Measurements from ENCODE around the gene MTMR11. TPM values are rescaled to one million over a fixed set of nuclear protein-coding genes. Genes with fewer than 3 reads are reported as not detected.

MTMR11 gene
- total RNA-seq, 2 experiments from 2014 or later, result 0.49 to 0.70 TPM

DNA sequence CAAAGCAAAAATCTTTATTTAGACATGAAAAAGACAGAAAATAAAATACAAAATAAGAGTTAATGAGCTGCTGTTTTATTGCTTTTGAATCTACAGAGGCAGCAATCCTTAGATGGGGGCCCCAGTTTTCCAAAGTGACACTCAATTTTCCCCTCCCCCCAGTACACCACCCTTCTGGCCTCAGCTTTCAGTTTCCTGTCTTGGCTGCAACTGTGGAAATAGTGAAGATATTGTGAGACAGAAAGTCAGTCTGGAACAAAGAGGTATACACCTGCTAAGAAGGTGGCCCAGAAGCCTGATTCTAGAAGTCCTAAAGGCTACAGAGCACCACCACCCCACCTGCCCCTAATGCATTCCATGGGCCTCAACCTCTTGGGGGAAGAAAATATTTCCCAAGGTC lies 1.1 kb upstream of the MTMR11 start:
- Mint-ChIP-seq H3K27me3 (no peaks in the 10 kb centered on the region), H3K4me1 (ENCODE audit: low read depth) (peaks cover 18% of the 10 kb centered on the region), H3K4me3 (no peak overlapping the region), H3K27ac (no peak overlapping the region), H3K9me3 (no peaks in the 10 kb centered on the region), H3K36me3 (ENCODE audit: low read depth) (no peaks in the 10 kb centered on the region)
- Histone ChIP-seq H3K27me3 (ENCODE audit: control insufficient read depth in 1 of 2, insufficient read depth in 2 of 2, low read length in 2 of 2) (no peaks in the 10 kb centered on the region), H3K9me3 (ENCODE audit: control insufficient read depth in 1 of 2, insufficient read depth in 1 of 2, low read length in 2 of 2) (no peaks in the 10 kb centered on the region), H3K36me3 (ENCODE audit: insufficient read depth, low read length) (no peaks in the 10 kb centered on the region), H3K4me3 (ENCODE audit: low read length) (no peak overlapping the region), H3K4me1 (ENCODE audit: insufficient read depth, low read length) (peaks cover 16% of the 10 kb centered on the region), H3K27ac (ENCODE audit: low read depth in 1 of 2, low read length in 2 of 2) (no peak overlapping the region)
- TF ChIP-seq, protein P1, sequence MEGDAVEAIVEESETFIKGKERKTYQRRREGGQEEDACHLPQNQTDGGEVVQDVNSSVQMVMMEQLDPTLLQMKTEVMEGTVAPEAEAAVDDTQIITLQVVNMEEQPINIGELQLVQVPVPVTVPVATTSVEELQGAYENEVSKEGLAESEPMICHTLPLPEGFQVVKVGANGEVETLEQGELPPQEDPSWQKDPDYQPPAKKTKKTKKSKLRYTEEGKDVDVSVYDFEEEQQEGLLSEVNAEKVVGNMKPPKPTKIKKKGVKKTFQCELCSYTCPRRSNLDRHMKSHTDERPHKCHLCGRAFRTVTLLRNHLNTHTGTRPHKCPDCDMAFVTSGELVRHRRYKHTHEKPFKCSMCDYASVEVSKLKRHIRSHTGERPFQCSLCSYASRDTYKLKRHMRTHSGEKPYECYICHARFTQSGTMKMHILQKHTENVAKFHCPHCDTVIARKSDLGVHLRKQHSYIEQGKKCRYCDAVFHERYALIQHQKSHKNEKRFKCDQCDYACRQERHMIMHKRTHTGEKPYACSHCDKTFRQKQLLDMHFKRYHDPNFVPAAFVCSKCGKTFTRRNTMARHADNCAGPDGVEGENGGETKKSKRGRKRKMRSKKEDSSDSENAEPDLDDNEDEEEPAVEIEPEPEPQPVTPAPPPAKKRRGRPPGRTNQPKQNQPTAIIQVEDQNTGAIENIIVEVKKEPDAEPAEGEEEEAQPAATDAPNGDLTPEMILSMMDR (IDR thresholded peaks at IDR 0.05), result no peak
- ChIA-PET POLR2A (no interaction called here), CTCF (interaction anchor here (0.6 to 1.0 kb wide), 3 partner anchors 10 to 36 kb away, joined by 3 read pairs; no protein-coding TSS in a partner anchor)
- intact Hi-C loops (cut with DNase I, micrococcal nuclease), result no loop called here
- ATAC-seq (ENCODE audit: poor library complexity), result no peak
- no peak for DNase-seq

- H3K9me3 Mint-ChIP-seq, result no peaks in the 10 kb centered on the region
- no peaks in the 10 kb centered on the region for H3K36me3 Mint-ChIP-seq (ENCODE audit: low read depth)
- H3K36me3 ChIP-seq (ENCODE audit: insufficient read depth, low read length), result no peaks in the 10 kb centered on the region
- no peak overlapping the region for H3K27ac Mint-ChIP-seq
- no peak for DNase-seq
- no peaks in the 10 kb centered on the region for H3K9me3 ChIP-seq (ENCODE audit: control insufficient read depth in 1 of 2, insufficient read depth in 1 of 2, low read length in 2 of 2)
- no peak overlapping the region for H3K4me3 Mint-ChIP-seq
- no peaks in the 10 kb centered on the region for H3K27me3 ChIP-seq (ENCODE audit: control insufficient read depth in 1 of 2, insufficient read depth in 2 of 2, low read length in 2 of 2)
- H3K27ac ChIP-seq (ENCODE audit: low read depth in 1 of 2, low read length in 2 of 2), result no peak overlapping the region
- no peak overlapping the region for H3K4me3 ChIP-seq (ENCODE audit: low read length)
- H3K4me1 Mint-ChIP-seq (ENCODE audit: low read depth), result peaks cover 18% of the 10 kb centered on the region
- TF ChIP-seq, protein P1 (IDR thresholded peaks at IDR 0.05), result no peak
- H3K4me1 ChIP-seq (ENCODE audit: insufficient read depth, low read length), result peaks cover 16% of the 10 kb centered on the region
- no peak for ATAC-seq (ENCODE audit: poor library complexity)
- POLR2A ChIA-PET, result no interaction called here
- H3K27me3 Mint-ChIP-seq, result no peaks in the 10 kb centered on the region
- CTCF ChIA-PET, result interaction anchor here (0.6 to 1.0 kb wide), 2 partner anchors 10 to 37 kb away, joined by 3 read pairs; no protein-coding TSS in a partner anchor
- intact Hi-C loops (cut with DNase I, micrococcal nuclease), result no loop called here
Measured at GRCh38 chr1:149936992-149937705, 470 bp upstream of the MTMR11 start.

- no peaks in the 10 kb centered on the region for H3K36me3 Mint-ChIP-seq (ENCODE audit: low read depth)
- H3K27me3 Mint-ChIP-seq, result peaks cover 8% of the 10 kb centered on the region
- H3K4me3 Mint-ChIP-seq, result no peak overlapping the region
- no peaks in the 10 kb centered on the region for H3K27me3 ChIP-seq (ENCODE audit: control insufficient read depth in 1 of 2, insufficient read depth in 2 of 2, low read length in 2 of 2)
- POLR2A ChIA-PET, result interaction anchor here (0.8 to 3.4 kb wide), 2 partner anchors 20 to 47 kb away, joined by 3 to 13 read pairs; a partner anchor contains a TSS
- peaks cover 15% of the 10 kb centered on the region for H3K4me1 ChIP-seq (ENCODE audit: insufficient read depth, low read length)
- no peaks in the 10 kb centered on the region for H3K36me3 ChIP-seq (ENCODE audit: insufficient read depth, low read length)
- TF ChIP-seq, protein P1 (IDR thresholded peaks at IDR 0.05), result no peak
- H3K9me3 ChIP-seq (ENCODE audit: control insufficient read depth in 1 of 2, insufficient read depth in 1 of 2, low read length in 2 of 2), result no peaks in the 10 kb centered on the region
- DNase-seq (no peak), ATAC-seq (ENCODE audit: poor library complexity) (no peak)
- H3K27ac ChIP-seq (ENCODE audit: low read depth in 1 of 2, low read length in 2 of 2), result no peak overlapping the region
- peaks cover 17% of the 10 kb centered on the region for H3K4me1 Mint-ChIP-seq (ENCODE audit: low read depth)
- intact Hi-C loops (cut with DNase I, micrococcal nuclease), result no loop called here
- H3K9me3 Mint-ChIP-seq, result no peaks in the 10 kb centered on the region
- no peak overlapping the region for H3K27ac Mint-ChIP-seq
- CTCF ChIA-PET, result no interaction called here
- H3K4me3 ChIP-seq (ENCODE audit: low read length), result no peak overlapping the region
Measured at GRCh38 chr1:149934356-149934755, 2.3 kb downstream of the MTMR11 start.

Measured in CD4-positive, alpha-beta T cell (primary cell).